ENCODE results near the gene ROPN1L. TPM values are rescaled to one million over a fixed set of nuclear protein-coding genes. Genes with fewer than 3 reads are reported as not detected.

The ROPN1L gene
- total RNA-seq, 2 donors from 2014 or later = 1.3 to 4.3 TPM

DNA sequence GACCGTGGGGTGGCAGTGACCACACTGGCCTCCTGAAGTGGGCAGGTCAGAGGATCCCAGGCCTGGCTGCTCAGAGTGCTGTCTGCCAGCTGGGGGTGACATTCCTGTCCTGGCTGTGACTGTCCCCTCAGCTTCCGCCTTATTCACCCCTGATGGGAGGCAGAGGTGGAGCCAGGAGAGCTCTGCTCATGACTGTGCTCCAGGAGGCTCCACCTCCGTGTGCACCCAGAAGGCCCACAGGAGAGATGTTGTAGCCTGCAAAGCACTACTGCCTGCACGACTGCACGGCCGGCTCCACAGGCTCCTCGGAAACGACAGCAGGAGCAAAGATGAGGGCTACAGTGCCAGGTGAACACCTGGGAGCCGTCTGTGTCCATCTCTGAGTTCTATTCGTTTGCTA is 60.9 kb downstream of the ROPN1L start:
- no peaks in the 10 kb centered on the region for H3K27me3 ChIP-seq
- TF ChIP-seq, protein P1, sequence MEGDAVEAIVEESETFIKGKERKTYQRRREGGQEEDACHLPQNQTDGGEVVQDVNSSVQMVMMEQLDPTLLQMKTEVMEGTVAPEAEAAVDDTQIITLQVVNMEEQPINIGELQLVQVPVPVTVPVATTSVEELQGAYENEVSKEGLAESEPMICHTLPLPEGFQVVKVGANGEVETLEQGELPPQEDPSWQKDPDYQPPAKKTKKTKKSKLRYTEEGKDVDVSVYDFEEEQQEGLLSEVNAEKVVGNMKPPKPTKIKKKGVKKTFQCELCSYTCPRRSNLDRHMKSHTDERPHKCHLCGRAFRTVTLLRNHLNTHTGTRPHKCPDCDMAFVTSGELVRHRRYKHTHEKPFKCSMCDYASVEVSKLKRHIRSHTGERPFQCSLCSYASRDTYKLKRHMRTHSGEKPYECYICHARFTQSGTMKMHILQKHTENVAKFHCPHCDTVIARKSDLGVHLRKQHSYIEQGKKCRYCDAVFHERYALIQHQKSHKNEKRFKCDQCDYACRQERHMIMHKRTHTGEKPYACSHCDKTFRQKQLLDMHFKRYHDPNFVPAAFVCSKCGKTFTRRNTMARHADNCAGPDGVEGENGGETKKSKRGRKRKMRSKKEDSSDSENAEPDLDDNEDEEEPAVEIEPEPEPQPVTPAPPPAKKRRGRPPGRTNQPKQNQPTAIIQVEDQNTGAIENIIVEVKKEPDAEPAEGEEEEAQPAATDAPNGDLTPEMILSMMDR (IDR thresholded peaks at IDR 0.05) = no peak
- no peak for TF ChIP-seq POLR2A (IDR thresholded peaks at IDR 0.05)
- H3K27ac ChIP-seq = peak overlapping the region in 1 of 4 donors; percentile 50
- H3K9me3 ChIP-seq = no peaks in the 10 kb centered on the region
- DNase-seq (peak in 3 of 4 donors; percentile 18 to 40 (median 24)), ATAC-seq (peak; percentile 78)
- H3K4me1 ChIP-seq = peaks cover 9% of the 10 kb centered on the region
- WGBS, 2 donors = 65% methylated on average over 9 of the region's 10 CpGs; no CpG with 5 or more reads in 1 of the 2 donors
- intact Hi-C loops (cut with DNase I) = no loop called here
- H3K4me3 ChIP-seq = no peak overlapping the region
- H3K36me3 ChIP-seq (replicated peaks in 1 of 2; ENCODE audit: insufficient read depth in 1 of 2, low read depth in 2 of 2) = no peaks in the 10 kb centered on the region

DNA sequence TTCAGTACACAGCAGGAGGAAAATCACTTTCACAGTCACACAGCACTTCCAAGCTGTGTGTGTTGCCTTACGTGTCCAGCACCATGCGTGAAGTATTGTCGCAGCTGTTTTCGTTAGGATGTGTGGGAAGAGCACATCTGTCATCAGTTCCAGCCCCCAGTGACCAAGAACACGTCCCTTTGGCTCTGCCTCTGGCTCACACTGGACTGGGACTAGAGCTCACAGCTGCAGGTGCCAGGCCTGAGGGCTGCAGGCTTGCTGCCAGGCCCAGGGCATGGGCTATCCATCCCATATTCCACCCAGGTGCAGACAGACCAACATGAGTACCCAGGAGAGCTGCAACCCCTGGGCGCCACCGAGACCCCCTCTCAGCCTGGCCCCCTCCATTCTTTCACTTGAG is 61.6 kb downstream of the ROPN1L start:
- H3K4me3 ChIP-seq = no peak overlapping the region
- peak in 1 of 4 donors; percentile 10 for DNase-seq
- no peak overlapping the region for H3K27ac ChIP-seq
- no peaks in the 10 kb centered on the region for H3K27me3 ChIP-seq
- WGBS, 2 donors = 22 to 52% methylated on average over 5 to 7 of the region's 7 CpGs
- intact Hi-C loops (cut with DNase I) = no loop called here
- no peak for ATAC-seq
- H3K9me3 ChIP-seq = no peaks in the 10 kb centered on the region
- no peak for TF ChIP-seq POLR2A (IDR thresholded peaks at IDR 0.05)
- TF ChIP-seq, protein P1 (IDR thresholded peaks at IDR 0.05) = no peak
- no peaks in the 10 kb centered on the region for H3K36me3 ChIP-seq (replicated peaks in 1 of 2; ENCODE audit: insufficient read depth in 1 of 2, low read depth in 2 of 2)
- H3K4me1 ChIP-seq = peaks cover 9% of the 10 kb centered on the region

DNA sequence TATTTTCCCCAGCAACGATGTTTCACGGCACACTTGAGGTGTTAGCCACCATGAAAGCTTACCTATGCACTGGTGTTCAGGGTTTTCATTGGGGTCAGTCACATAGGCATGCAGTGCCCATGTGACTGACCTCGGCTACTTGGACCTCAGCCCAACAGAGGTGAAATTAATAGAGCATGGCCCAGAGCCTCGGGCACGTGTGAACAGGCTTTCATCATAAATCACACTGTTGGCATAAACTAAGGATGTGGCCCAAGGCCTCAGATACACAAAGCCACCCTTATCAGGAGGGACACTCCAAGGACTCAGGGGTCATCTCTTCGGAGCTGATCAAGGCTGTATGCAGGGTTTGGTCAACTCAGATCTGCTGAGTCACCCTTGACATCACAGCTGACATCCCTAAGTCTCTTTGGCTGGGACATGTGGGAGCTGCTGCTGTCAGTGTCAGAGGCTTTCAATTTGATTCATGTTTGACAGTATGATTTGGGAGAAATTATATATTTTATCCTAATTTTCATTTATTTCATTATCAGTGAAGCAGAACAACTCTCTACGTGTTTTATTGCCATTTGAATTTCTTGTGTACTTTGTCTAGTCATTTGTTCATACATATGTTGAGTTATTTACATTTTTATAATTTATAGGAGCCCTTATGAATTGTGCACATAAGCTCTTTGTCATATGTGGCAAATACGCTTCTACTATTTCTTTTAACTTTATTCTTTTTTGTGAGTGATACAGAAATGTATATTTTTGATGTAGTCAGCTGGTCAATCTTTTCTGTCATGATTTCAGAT is 62.5 kb downstream of the ROPN1L start:
- Histone ChIP-seq H3K4me3 (no peak overlapping the region), H3K36me3 (replicated peaks in 1 of 2; ENCODE audit: insufficient read depth in 1 of 2, low read depth in 2 of 2) (no peaks in the 10 kb centered on the region), H3K9me3 (no peaks in the 10 kb centered on the region), H3K27ac (peak overlapping the region in 3 of 4 donors; percentile 10 to 34 (median 21)), H3K4me1 (peaks cover 9% of the 10 kb centered on the region), H3K27me3 (no peaks in the 10 kb centered on the region)
- DNase-seq = peak; percentile 22 to 55 (median 44)
- ATAC-seq = peak; percentile 58
- intact Hi-C loops (cut with DNase I) = no loop called here
- TF ChIP-seq POLR2A (IDR thresholded peaks at IDR 0.05) = no peak
- TF ChIP-seq, protein P1 (IDR thresholded peaks at IDR 0.05) = no peak
- 46 to 60% methylated on average over 5 to 8 of the region's 8 CpGs for WGBS, 2 donors

DNA sequence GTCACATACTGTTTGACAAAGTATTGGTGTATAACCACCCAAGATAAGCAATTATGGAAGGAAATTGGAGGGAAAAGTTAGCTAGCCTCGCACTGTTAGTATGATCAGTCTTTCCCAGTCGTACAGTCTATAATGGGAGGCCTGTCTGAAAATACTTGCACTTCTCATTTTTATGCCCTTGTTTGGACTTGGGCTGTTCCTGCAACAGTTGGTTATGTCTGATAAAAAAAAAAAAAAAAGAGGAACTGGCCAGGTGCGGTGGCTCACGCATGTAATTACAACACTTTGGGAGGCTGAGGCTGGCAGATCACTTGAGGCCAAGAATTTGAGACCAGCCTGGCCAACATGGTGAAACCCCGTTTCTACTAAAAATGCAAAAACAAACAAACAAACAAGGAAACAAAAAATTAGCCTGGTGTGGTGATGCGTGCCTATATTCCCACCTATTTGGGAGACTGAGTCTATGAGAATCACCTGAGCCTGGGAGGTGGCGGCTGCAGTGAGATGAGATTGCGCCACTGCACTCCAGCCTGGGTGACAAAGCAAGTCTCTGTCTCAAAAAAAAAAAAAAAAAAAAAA is 63.9 kb downstream of the ROPN1L start:
- intact Hi-C loops (cut with DNase I) = no loop called here
- H3K4me3 ChIP-seq = no peak overlapping the region
- 67 to 85% methylated on average over 8 of the region's 8 CpGs for WGBS, 2 donors
- H3K4me1 ChIP-seq = peaks cover 9% of the 10 kb centered on the region
- H3K27me3 ChIP-seq = no peaks in the 10 kb centered on the region
- no peak overlapping the region for H3K27ac ChIP-seq
- no peaks in the 10 kb centered on the region for H3K36me3 ChIP-seq (replicated peaks in 1 of 2; ENCODE audit: insufficient read depth in 1 of 2, low read depth in 2 of 2)
- TF ChIP-seq POLR2A (IDR thresholded peaks at IDR 0.05) = no peak
- no peak for DNase-seq
- no peaks in the 10 kb centered on the region for H3K9me3 ChIP-seq
- ATAC-seq = no peak

DNA sequence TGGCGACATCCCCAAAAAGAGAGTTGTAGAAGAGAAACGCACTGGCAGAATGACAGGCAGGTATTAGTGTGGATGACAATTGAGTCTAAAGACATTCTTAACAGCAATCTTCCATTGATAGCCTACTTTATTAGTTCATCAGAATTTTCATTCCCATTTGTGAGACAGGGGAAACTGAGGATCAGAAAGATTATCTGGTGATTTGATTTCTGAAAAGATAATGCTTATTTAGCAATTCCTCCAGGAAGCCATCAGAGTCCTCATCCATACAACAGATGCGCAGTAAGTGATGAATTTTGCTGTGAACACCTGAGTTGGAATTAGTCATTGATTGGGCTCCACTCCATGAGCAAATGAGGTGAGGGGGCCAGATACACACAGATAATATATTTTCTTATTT is 64.9 kb downstream of the ROPN1L start:
- H3K36me3 ChIP-seq (replicated peaks in 1 of 2; ENCODE audit: insufficient read depth in 1 of 2, low read depth in 2 of 2) = no peaks in the 10 kb centered on the region
- no peak for TF ChIP-seq POLR2A (IDR thresholded peaks at IDR 0.05)
- TF ChIP-seq, protein P1 (IDR thresholded peaks at IDR 0.05) = no peak
- no peaks in the 10 kb centered on the region for H3K27me3 ChIP-seq
- 89 to 94% methylated on average over 3 of the region's 3 CpGs for WGBS, 2 donors
- no peak overlapping the region for H3K4me3 ChIP-seq
- H3K27ac ChIP-seq = no peak overlapping the region
- ATAC-seq = no peak
- no peak for DNase-seq
- no peaks in the 10 kb centered on the region for H3K9me3 ChIP-seq
- intact Hi-C loops (cut with DNase I) = no loop called here
- peaks cover 9% of the 10 kb centered on the region for H3K4me1 ChIP-seq

Measured in body of pancreas (tissue), 4 donors.